ENCODE results near the gene TM7SF2. TPM values are rescaled to one million over a fixed set of nuclear protein-coding genes. Genes with fewer than 3 reads are reported as not detected.

Gene TM7SF2
- total and polyA plus RNA-seq, 2 of the 13 experiments (the other 11 are each of a cell fraction or from before 2014, with no cell fraction given) = 56.0 to 66.9 TPM

DNA sequence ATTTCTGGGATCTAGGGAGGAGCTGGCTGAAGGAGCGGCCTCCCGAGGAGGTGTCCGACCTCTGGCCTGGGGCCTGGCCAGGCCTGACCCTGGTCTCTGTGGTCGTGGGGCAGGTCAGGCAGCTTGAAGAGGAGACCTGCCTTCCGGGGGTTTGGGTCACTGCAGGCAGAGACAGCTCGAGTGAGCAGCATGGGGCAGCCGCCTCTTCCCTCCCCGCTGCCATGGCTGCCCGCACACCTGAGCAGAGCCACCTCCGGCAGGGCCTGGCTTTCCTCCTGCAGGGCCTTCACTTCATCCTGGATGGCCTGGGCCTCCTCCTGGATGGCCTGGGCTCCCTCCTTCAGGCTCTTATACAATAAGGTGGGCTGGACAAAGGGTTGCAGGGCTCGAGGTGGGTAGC is 45.4 kb upstream of the TM7SF2 start (continued):
- TF ChIP-seq ZNF784 (CRISPR knock-in tag; IDR thresholded peaks at IDR 0.05; ENCODE audit: borderline replicate concordance) = 0 out of 2 replicates have a peak, but pooled peaks have one; percentile 27
- TF ChIP-seq TAF1 (CRISPR knock-in tag; IDR thresholded peaks at IDR 0.05) = peak; percentile 46; the same call in 1 of the 2 replicates
- TF ChIP-seq, protein P1, sequence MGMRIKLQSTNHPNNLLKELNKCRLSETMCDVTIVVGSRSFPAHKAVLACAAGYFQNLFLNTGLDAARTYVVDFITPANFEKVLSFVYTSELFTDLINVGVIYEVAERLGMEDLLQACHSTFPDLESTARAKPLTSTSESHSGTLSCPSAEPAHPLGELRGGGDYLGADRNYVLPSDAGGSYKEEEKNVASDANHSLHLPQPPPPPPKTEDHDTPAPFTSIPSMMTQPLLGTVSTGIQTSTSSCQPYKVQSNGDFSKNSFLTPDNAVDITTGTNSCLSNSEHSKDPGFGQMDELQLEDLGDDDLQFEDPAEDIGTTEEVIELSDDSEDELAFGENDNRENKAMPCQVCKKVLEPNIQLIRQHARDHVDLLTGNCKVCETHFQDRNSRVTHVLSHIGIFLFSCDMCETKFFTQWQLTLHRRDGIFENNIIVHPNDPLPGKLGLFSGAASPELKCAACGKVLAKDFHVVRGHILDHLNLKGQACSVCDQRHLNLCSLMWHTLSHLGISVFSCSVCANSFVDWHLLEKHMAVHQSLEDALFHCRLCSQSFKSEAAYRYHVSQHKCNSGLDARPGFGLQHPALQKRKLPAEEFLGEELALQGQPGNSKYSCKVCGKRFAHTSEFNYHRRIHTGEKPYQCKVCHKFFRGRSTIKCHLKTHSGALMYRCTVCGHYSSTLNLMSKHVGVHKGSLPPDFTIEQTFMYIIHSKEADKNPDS (CRISPR knock-in tag; IDR thresholded peaks at IDR 0.05) = 0 out of 2 replicates have a peak, but pooled peaks have one; percentile 48
- no peak for TF ChIP-seq PCBP1 (IDR thresholded peaks at IDR 0.05; ENCODE audit: borderline replicate concordance, low read depth, low read length)
- TF ChIP-seq, protein P2, sequence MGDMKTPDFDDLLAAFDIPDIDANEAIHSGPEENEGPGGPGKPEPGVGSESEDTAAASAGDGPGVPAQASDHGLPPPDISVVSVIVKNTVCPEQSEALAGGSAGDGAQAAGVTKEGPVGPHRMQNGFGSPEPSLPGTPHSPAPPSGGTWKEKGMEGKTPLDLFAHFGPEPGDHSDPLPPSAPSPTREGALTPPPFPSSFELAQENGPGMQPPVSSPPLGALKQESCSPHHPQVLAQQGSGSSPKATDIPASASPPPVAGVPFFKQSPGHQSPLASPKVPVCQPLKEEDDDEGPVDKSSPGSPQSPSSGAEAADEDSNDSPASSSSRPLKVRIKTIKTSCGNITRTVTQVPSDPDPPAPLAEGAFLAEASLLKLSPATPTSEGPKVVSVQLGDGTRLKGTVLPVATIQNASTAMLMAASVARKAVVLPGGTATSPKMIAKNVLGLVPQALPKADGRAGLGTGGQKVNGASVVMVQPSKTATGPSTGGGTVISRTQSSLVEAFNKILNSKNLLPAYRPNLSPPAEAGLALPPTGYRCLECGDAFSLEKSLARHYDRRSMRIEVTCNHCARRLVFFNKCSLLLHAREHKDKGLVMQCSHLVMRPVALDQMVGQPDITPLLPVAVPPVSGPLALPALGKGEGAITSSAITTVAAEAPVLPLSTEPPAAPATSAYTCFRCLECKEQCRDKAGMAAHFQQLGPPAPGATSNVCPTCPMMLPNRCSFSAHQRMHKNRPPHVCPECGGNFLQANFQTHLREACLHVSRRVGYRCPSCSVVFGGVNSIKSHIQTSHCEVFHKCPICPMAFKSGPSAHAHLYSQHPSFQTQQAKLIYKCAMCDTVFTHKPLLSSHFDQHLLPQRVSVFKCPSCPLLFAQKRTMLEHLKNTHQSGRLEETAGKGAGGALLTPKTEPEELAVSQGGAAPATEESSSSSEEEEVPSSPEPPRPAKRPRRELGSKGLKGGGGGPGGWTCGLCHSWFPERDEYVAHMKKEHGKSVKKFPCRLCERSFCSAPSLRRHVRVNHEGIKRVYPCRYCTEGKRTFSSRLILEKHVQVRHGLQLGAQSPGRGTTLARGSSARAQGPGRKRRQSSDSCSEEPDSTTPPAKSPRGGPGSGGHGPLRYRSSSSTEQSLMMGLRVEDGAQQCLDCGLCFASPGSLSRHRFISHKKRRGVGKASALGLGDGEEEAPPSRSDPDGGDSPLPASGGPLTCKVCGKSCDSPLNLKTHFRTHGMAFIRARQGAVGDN (CRISPR knock-in tag; IDR thresholded peaks at IDR 0.05) = peak; percentile 84
- TF ChIP-seq, protein P3, sequence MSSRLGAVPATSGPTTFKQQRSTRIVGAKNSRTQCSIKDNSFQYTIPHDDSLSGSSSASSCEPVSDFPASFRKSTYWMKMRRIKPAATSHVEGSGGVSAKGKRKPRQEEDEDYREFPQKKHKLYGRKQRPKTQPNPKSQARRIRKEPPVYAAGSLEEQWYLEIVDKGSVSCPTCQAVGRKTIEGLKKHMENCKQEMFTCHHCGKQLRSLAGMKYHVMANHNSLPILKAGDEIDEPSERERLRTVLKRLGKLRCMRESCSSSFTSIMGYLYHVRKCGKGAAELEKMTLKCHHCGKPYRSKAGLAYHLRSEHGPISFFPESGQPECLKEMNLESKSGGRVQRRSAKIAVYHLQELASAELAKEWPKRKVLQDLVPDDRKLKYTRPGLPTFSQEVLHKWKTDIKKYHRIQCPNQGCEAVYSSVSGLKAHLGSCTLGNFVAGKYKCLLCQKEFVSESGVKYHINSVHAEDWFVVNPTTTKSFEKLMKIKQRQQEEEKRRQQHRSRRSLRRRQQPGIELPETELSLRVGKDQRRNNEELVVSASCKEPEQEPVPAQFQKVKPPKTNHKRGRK (CRISPR knock-in tag; IDR thresholded peaks at IDR 0.05) = no peak
- TF ChIP-seq KDM1A (CRISPR knock-in tag; IDR thresholded peaks at IDR 0.05) = no peak
- 0 out of 2 replicates have a peak, but pooled peaks have one; percentile 18 for TF ChIP-seq ZNF572 (CRISPR knock-in tag; IDR thresholded peaks at IDR 0.05)
- no peak for TF ChIP-seq SYNCRIP (IDR thresholded peaks at IDR 0.05; ENCODE audit: insufficient read depth, low read depth, low read length)
- TF ChIP-seq, protein P4, sequence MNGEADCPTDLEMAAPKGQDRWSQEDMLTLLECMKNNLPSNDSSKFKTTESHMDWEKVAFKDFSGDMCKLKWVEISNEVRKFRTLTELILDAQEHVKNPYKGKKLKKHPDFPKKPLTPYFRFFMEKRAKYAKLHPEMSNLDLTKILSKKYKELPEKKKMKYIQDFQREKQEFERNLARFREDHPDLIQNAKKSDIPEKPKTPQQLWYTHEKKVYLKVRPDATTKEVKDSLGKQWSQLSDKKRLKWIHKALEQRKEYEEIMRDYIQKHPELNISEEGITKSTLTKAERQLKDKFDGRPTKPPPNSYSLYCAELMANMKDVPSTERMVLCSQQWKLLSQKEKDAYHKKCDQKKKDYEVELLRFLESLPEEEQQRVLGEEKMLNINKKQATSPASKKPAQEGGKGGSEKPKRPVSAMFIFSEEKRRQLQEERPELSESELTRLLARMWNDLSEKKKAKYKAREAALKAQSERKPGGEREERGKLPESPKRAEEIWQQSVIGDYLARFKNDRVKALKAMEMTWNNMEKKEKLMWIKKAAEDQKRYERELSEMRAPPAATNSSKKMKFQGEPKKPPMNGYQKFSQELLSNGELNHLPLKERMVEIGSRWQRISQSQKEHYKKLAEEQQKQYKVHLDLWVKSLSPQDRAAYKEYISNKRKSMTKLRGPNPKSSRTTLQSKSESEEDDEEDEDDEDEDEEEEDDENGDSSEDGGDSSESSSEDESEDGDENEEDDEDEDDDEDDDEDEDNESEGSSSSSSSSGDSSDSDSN (CRISPR knock-in tag; IDR thresholded peaks at IDR 0.05) = peak; percentile 63; the same call in 1 of the 2 replicates
- no peak for TF ChIP-seq RARA (CRISPR knock-in tag; IDR thresholded peaks at IDR 0.05)
- TF ChIP-seq, protein P5, sequence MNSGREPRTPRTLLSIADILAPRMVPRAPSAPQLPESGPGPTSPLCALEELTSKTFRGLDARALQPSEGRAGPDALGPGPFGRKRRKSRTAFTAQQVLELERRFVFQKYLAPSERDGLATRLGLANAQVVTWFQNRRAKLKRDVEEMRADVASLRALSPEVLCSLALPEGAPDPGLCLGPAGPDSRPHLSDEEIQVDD (CRISPR knock-in tag; IDR thresholded peaks at IDR 0.05; ENCODE audit: borderline replicate concordance) = no peak
- TF ChIP-seq ARHGAP35 (CRISPR knock-in tag; IDR thresholded peaks at IDR 0.05; ENCODE audit: borderline replicate concordance) = no peak
- no peak for TF ChIP-seq ZNF143 (CRISPR knock-in tag; IDR thresholded peaks at IDR 0.05)
- TF ChIP-seq KMT2B (CRISPR knock-in tag; IDR thresholded peaks at IDR 0.05) = no peak
- TF ChIP-seq BCL6 (CRISPR knock-in tag; IDR thresholded peaks at IDR 0.05) = no peak
- TF ChIP-seq POLR2G (IDR thresholded peaks at IDR 0.05; ENCODE audit: low read depth, low read length) = no peak
- no peak for TF ChIP-seq EZH2 (conservative IDR thresholded peaks at IDR 0.05; ENCODE audit: low read depth, low read length)
- no peak for TF ChIP-seq ZSCAN9 (CRISPR knock-in tag; IDR thresholded peaks at IDR 0.05; ENCODE audit: borderline replicate concordance)

All from HepG2 (cell line).